Nephron (organoid): ENCODE data around the gene NPAP1.

Experiments used
- H3K27ac Mint-ChIP-seq, 3 experiments: 2 replicates each; pipeline ENCODE4 v1.8.0; 2020; ENCODE audit warnings: mixed read lengths in 3 of 3, mild to moderate bottlenecking in 2 of 3, moderate library complexity in 1 of 3
- H3K27me3 Mint-ChIP-seq: 2 replicates; pipeline ENCODE4 v1.8.0; 2021; ENCODE audit warnings: low read depth, mild to moderate bottlenecking, moderate library complexity, mixed read lengths
- H3K36me3 Mint-ChIP-seq: 2 replicates; pipeline ENCODE4 v1.8.0; 2020; ENCODE audit warnings: low read depth, mixed read lengths
- H3K4me1 Mint-ChIP-seq: 2 replicates; pipeline ENCODE4 v1.8.0; 2020; ENCODE audit warnings: mixed read lengths
- H3K4me3 Mint-ChIP-seq, 3 experiments: 2 replicates each; pipeline ENCODE4 v1.8.0; 2020; ENCODE audit warnings: mild to moderate bottlenecking in 3 of 3, mixed read lengths in 3 of 3, moderate library complexity in 2 of 3
- H3K9me3 Mint-ChIP-seq: 2 replicates; pipeline ENCODE4 v1.8.0; 2020; ENCODE audit warnings: mixed read lengths
- CTCF ChIP-seq, 3 experiments: fragments of 200-600 bp; sonication (generic); IDR thresholded peaks; one replicate each; pipeline ENCODE4 v1.5.0; 2021; ENCODE audit warnings: antibody characterized with exemption in 3 of 3; ENCODE audit not compliant: unreplicated experiment in 3 of 3

The NPAP1 gene

DNA sequence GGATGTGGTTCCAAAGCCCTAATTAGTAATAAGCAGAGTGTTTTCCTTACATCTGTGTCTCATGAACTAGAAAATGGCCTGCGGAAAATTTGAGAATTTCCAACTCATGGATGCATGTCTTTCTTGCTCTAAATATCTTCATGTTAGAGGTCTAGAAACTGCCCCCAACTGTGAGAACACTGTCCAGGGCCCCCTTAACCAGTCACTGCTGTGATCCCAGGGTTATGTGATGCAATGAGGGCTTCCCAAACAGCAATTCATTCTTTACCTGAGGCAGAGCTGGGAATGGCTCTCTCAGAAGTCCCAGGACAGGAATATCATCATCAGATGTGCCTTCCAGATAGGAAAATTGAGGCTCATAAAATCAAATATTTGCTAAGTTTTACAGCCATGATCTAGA lies 8.2 kb downstream of the NPAP1 start:
- H3K36me3 Mint-ChIP-seq, result no peaks in the 10 kb centered on the region

DNA sequence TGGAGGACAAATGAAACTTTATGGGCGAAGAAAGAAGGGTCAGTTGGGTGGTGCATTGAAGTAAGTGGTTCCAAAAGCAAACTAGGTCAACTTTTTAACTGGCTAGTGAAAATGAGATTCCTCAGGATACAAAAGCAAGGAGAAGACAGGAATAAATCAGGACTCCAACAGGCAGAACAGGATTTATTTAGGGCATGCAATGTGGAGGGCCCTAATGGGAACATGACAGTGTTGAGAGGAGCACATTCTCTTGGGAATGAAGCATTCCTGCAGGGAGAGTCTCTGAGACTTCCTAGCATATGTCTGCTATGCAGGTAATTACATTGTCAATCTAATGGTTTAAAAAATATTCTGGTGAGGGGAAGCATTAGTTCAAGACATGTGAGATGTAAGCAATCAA lies 8.7 kb downstream of the NPAP1 start:
- Mint-ChIP-seq H3K27ac (no peak overlapping the region), H3K36me3 (no peaks in the 10 kb centered on the region), H3K27me3 (no peaks in the 10 kb centered on the region), H3K9me3 (peaks cover 18% of the 10 kb centered on the region), H3K4me3 (no peak overlapping the region), H3K4me1 (no peaks in the 10 kb centered on the region)
- no peak for TF ChIP-seq CTCF (IDR thresholded peaks at IDR 0.05; ENCODE audit: unreplicated experiment in 3 of 3)

More for the DNA sequence above, 8.2 kb downstream of the NPAP1 start:
- H3K4me1 Mint-ChIP-seq, result no peaks in the 10 kb centered on the region
- H3K27me3 Mint-ChIP-seq, result no peaks in the 10 kb centered on the region
- H3K27ac Mint-ChIP-seq, result no peak overlapping the region
- no peak overlapping the region for H3K4me3 Mint-ChIP-seq
- no peak for TF ChIP-seq CTCF (IDR thresholded peaks at IDR 0.05; ENCODE audit: unreplicated experiment in 3 of 3)
- peaks cover 18% of the 10 kb centered on the region for H3K9me3 Mint-ChIP-seq

DNA sequence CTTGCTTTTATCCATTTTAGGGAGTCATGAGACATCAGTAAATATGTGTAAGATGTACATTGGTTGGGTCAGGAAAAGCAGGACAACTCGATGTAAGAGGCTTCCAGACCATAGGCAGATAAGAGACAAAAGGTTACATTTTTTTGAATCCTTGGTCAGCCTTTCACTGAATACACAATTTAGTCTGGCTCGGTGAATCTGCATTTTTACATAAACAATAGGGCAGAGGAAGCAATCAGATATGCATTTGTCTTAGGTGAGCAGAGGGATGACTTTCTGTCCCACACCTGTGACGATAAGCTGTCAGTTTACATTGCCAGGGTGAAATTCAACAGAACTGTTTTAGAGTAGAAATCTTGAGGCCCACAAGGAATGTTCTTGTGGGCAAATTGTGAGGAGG lies 20.6 kb downstream of the NPAP1 start:
- TF ChIP-seq CTCF (IDR thresholded peaks at IDR 0.05; ENCODE audit: unreplicated experiment in 3 of 3), result no peak
- no peak overlapping the region for H3K4me3 Mint-ChIP-seq
- no peaks in the 10 kb centered on the region for H3K27me3 Mint-ChIP-seq
- H3K36me3 Mint-ChIP-seq, result no peaks in the 10 kb centered on the region
- H3K4me1 Mint-ChIP-seq, result no peaks in the 10 kb centered on the region
- H3K9me3 Mint-ChIP-seq, result peaks cover 9% of the 10 kb centered on the region
- H3K27ac Mint-ChIP-seq, result no peak overlapping the region

DNA sequence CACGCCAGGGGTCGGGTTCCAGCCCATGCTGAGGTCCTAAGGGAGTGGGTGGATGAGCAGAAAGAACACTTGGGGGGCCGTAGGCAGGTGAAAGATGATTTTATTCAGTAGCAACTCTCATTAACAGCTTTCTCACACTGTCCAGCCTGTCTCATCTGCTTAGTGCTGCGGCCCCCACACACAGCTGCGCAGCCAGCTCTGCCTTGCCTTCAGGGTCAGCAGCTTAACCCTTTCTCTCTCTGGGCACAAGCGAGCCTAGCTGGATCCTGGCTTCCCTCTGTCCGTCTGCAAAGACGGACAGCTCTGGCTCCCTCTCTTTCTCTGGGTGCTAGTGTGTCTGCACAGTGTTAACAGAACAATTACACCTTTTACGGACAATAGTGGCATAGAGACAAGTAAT lies 21.3 kb downstream of the NPAP1 start:
- Mint-ChIP-seq H3K9me3 (peaks cover 9% of the 10 kb centered on the region), H3K4me1 (no peaks in the 10 kb centered on the region), H3K27ac (no peak overlapping the region), H3K36me3 (no peaks in the 10 kb centered on the region), H3K27me3 (no peaks in the 10 kb centered on the region), H3K4me3 (no peak overlapping the region)
- no peak for TF ChIP-seq CTCF (IDR thresholded peaks at IDR 0.05; ENCODE audit: unreplicated experiment in 3 of 3)

GRCh38 chr15:24718289-24719082 lies 42.9 kb downstream of the NPAP1 start:
- no peak overlapping the region for H3K27ac Mint-ChIP-seq
- no peaks in the 10 kb centered on the region for H3K27me3 Mint-ChIP-seq
- no peaks in the 10 kb centered on the region for H3K36me3 Mint-ChIP-seq
- TF ChIP-seq CTCF (IDR thresholded peaks at IDR 0.05; ENCODE audit: unreplicated experiment in 3 of 3), result no peak
- peaks cover 25% of the 10 kb centered on the region for H3K9me3 Mint-ChIP-seq
- no peaks in the 10 kb centered on the region for H3K4me1 Mint-ChIP-seq
- H3K4me3 Mint-ChIP-seq, result no peak overlapping the region

DNA sequence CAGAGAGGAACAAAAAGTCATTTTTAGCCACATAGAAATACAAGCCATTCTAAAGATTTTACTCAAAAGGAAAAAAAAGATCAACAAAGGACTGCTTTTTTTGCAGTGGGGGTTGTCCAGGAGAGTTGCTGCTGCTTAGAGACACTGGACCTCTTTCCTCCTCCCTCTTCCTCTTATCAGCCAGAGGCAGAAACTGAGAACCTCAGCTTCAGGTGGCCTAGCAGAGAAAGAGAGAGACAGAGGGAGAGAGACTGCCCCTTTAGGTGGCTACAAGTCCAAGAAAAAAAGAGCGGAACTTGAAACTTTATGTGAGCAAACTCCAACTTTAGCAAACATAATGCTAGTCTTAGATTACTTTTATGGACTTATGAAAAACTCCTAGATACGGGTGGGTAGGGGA lies 54.2 kb downstream of the NPAP1 start:
- Mint-ChIP-seq H3K4me3 (no peak overlapping the region), H3K4me1 (no peaks in the 10 kb centered on the region)
- TF ChIP-seq CTCF (IDR thresholded peaks at IDR 0.05; ENCODE audit: unreplicated experiment in 3 of 3), result no peak

More for the DNA sequence above, 54.2 kb downstream of the NPAP1 start:
- H3K9me3 Mint-ChIP-seq, result peaks cover 5% of the 10 kb centered on the region
- H3K27me3 Mint-ChIP-seq, result peaks cover 4% of the 10 kb centered on the region
- no peak overlapping the region for H3K27ac Mint-ChIP-seq
- H3K36me3 Mint-ChIP-seq, result no peaks in the 10 kb centered on the region
